ENCODE data around the gene CCM2.
"Not testable (repeated sequence)": the region's sequence is repeated elsewhere in the genome, so short reads cannot be mapped to it uniquely, and the experiment has no call there.

Gene CCM2

GRCh38 chr7:44995555-44996493 is 4.2 kb upstream of the CCM2 start:
- no peak for DNase-seq (ENCODE audit: insufficient read length, low spot score)
- FAIRE-seq = peak; percentile 91

GRCh38 chr7:44998153-44998871 is 1.7 kb upstream of the CCM2 start:
- DNase-seq (ENCODE audit: insufficient read length, low spot score) = no peak
- peak; percentile 72 for FAIRE-seq

GRCh38 chr7:44999245-45000092 is 532 bp upstream of the CCM2 start:
- peak; percentile 82 for DNase-seq (ENCODE audit: insufficient read length, low spot score)
- peak; percentile 92 for FAIRE-seq

GRCh38 chr7:45001138-45001694 is 1.2 kb downstream of the CCM2 start:
- peak; percentile 93 for FAIRE-seq
- DNase-seq (ENCODE audit: insufficient read length, low spot score) = no peak

GRCh38 chr7:45001826-45002225 is 1.8 kb downstream of the CCM2 start:
- DNase-seq (ENCODE audit: insufficient read length, low spot score) = no peak
- peak; percentile 4 for FAIRE-seq

GRCh38 chr7:45003789-45004188 is 3.8 kb downstream of the CCM2 start:
- no peak for FAIRE-seq
- DNase-seq (ENCODE audit: insufficient read length, low spot score) = no peak

GRCh38 chr7:45007106-45007505 is 7.1 kb downstream of the CCM2 start:
- DNase-seq (ENCODE audit: insufficient read length, low spot score) = no peak
- FAIRE-seq = no peak

- peak; percentile 69 for FAIRE-seq
- DNase-seq (ENCODE audit: insufficient read length, low spot score) = no peak
These were observed 7.7 kb downstream of the CCM2 start for GRCh38 chr7:45007571-45008328.

- DNase-seq (ENCODE audit: insufficient read length, low spot score) (no peak), FAIRE-seq (no peak)
These were observed 13.5 kb downstream of the CCM2 start for GRCh38 chr7:45013465-45013967.

DNA sequence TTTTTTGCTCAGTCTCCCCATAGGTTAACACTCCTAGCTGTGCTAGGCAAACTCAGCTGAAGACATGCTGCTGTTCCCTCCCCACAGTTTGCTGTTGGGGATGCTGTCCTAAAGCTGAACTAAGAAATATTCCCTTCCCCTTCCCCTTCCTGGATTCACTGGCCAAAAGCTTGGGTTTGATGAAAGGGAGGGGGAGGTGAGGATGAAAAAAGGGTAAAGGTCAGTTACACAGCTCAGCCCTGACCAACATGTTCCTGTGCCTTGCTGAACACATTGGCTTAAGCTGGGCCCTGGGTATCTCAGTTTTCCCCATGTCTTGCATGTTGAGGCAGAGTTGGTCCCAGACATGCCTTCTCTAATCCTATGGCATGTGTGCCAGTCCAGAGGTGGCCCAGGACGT is 15.3 kb downstream of the CCM2 start:
- no peak for FAIRE-seq
- no peak for DNase-seq (ENCODE audit: insufficient read length, low spot score)

DNA sequence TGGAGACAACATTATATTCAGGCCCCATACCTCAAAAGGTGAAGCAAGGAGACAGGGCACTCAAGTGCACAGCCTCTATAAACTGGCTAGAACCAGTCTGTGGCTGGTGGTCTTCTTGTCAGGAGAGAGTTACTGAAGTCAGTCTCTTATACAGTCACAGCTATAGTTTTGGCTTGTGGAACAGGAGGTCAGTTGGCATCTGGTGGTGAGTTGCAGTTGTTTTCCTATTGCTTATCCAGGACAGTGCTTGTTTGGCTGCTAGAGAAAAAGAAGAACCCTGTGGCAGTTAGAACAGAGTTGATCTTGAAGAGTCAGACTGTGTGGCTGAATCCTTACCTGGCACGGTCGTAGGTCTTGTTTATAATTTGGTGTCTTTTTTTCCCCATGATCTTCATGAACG is 17.3 kb downstream of the CCM2 start:
- FAIRE-seq (no peak), DNase-seq (ENCODE audit: insufficient read length, low spot score) (no peak)

GRCh38 chr7:45020915-45021314 is 20.9 kb downstream of the CCM2 start:
- DNase-seq (ENCODE audit: insufficient read length, low spot score) (no peak), FAIRE-seq (no peak)

DNA sequence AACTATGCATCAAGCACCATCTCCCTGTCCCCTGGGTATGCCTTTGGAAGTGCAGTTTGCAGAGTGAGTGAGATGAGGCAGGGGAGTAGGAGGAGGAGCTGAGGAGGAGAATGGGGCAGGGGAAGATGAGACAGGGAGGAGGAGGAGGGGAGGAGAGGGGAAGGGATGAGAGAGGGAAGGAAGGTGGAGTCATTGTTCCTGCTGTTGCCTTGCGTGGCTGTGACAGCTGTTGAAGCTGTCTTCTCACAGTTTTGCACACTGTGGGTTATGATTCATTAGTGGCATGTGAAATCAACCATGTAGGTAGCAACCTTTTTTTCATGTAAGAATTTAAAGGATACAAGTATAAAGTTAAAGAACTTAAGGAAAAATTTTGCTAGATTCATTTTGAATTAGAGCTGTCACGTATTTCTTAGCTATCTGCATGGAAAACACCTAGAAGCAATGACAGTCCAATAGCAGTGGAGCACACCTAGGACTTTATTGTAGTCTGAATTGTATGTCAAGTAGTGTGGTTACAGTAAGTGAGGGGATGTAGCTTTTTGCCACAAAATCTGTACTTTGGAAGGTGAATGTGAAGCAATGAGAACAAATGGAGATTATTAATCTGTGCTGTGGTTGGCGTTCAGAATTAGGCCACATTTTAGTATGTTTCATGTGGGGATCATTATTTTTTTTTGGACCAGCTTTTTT is 21.7 kb downstream of the CCM2 start:
- DNase-seq (ENCODE audit: insufficient read length, low spot score) (no peak), FAIRE-seq (peak; percentile 91)

- peak; percentile 21 for FAIRE-seq
- DNase-seq (ENCODE audit: insufficient read length, low spot score) = no peak
These were observed 24.2 kb downstream of the CCM2 start for GRCh38 chr7:45024126-45024744.

- DNase-seq (ENCODE audit: insufficient read length, low spot score); FAIRE-seq: not testable (repeated sequence)
These were observed 25.5 kb downstream of the CCM2 start for GRCh38 chr7:45025473-45025872.

DNA sequence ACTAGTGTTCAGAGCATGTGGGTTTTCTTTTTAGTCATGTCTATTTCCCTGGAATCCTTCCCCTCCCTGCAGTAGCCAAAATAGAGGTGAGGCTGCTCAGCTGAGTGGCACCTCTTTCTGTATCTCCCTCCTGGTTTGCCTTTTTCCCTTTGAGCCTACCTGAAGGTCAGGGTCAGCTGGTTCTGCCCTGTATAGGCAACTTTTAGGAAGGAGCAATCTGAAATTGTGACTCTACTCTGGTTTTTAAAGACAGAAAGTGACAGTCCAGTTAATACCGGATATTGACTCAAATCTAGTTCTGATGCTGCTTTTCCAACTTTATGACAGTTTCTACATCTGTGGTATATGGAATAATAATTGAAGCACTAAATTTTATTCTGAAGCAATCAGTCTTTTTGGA is 26.0 kb downstream of the CCM2 start:
- FAIRE-seq = peak; percentile 33

GRCh38 chr7:45026984-45027773 is 27.2 kb downstream of the CCM2 start:
- FAIRE-seq (peak; percentile 96), DNase-seq (ENCODE audit: insufficient read length, low spot score) (peak; percentile 31)

More for the DNA sequence above, 26.0 kb downstream of the CCM2 start:
- DNase-seq (ENCODE audit: insufficient read length, low spot score) = no peak

DNA sequence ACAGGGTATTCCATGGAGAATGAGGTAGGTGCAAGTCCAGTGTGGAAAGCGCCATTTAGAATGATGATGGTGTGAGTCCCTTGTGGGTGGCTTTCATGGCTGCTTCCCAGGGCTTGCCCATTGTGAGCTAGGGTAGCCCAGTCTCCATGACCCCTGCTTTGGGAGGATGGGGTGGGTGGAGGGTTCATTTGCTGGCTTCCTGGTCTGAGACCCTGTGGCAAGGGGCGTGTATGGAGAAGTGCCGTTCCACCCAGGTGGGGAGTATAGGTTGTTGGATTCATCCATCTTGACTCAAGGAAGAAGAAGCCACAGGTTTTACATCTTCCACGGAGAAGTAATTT is 27.7 kb downstream of the CCM2 start:
- no peak for DNase-seq (ENCODE audit: insufficient read length, low spot score)
- FAIRE-seq = no peak

Data from GM19239 (cell line).